ENCODE data around the gene LY6G5B.

The LY6G5B gene

GRCh38 chr6:31641370-31641769 is 28.4 kb upstream of the LY6G5B start:
- DNase-seq (ENCODE audit: low read depth in 3 of 3): no peak

GRCh38 chr6:31642798-31643570 is 26.8 kb upstream of the LY6G5B start:
- no peak for DNase-seq (ENCODE audit: low read depth in 3 of 3)

- DNase-seq (ENCODE audit: low read depth in 3 of 3): no peak
Measured at GRCh38 chr6:31643818-31644454, 25.8 kb upstream of the LY6G5B start.

GRCh38 chr6:31645325-31645724 is 24.5 kb upstream of the LY6G5B start:
- DNase-seq (ENCODE audit: low read depth in 3 of 3): no peak

- DNase-seq (ENCODE audit: low read depth in 3 of 3): no peak
Measured at GRCh38 chr6:31651602-31652191, 18.1 kb upstream of the LY6G5B start.

- DNase-seq (ENCODE audit: low read depth in 3 of 3): peak in 2 of 3 experiments; percentile 65 to 84
Measured at GRCh38 chr6:31652925-31653724, 16.7 kb upstream of the LY6G5B start.

GRCh38 chr6:31654574-31655348 is 15.0 kb upstream of the LY6G5B start:
- no peak for DNase-seq (ENCODE audit: low read depth in 3 of 3)

- no peak for DNase-seq (ENCODE audit: low read depth in 3 of 3)
Measured at GRCh38 chr6:31655349-31656237, 14.2 kb upstream of the LY6G5B start, which contains the start of gene APOM. Gene APOM (plus strand): TSS chr6:31655894. CDS start chr6:31655967, 73 bp downstream.

- no peak for DNase-seq (ENCODE audit: low read depth in 3 of 3)
Measured at GRCh38 chr6:31657406-31658157, 12.2 kb upstream of the LY6G5B start.

GRCh38 chr6:31658158-31658688 is 11.6 kb upstream of the LY6G5B start:
- no peak for DNase-seq (ENCODE audit: low read depth in 3 of 3)

GRCh38 chr6:31658983-31659648 is 10.7 kb upstream of the LY6G5B start:
- no peak for DNase-seq (ENCODE audit: low read depth in 3 of 3)

- peak in 1 of 3 experiments; percentile 49 for DNase-seq (ENCODE audit: low read depth in 3 of 3)
Measured at GRCh38 chr6:31659649-31660380, 10.0 kb upstream of the LY6G5B start.

- peak; percentile 46 to 79 (median 61) for DNase-seq (ENCODE audit: low read depth in 3 of 3)
Measured at GRCh38 chr6:31660381-31661261, 9.2 kb upstream of the LY6G5B start, which contains the start of gene C6orf47. Gene C6orf47 (minus strand): TSS chr6:31660778. CDS start chr6:31659947, 831 bp downstream.

- no peak for DNase-seq (ENCODE audit: low read depth in 3 of 3)
Measured at GRCh38 chr6:31661262-31662123, 8.3 kb upstream of the LY6G5B start.

GRCh38 chr6:31662124-31662723 is 7.6 kb upstream of the LY6G5B start:
- DNase-seq (ENCODE audit: low read depth in 3 of 3): no peak

Measured in stimulated activated CD4-positive, alpha-beta T cell treated with anti-CD3 and anti-CD28 coated beads, TNF-alpha, amount 100 ng/mL, for 24 hours (primary cell).